HEK293 (cell line): ENCODE results near the gene COPE.

ENCODE experiments used
- CTCF ChIP-seq: fragments of 450-650 bp; formaldehyde crosslinking; IDR thresholded peaks from 2 replicates; pipeline ENCODE4 v1.5.1; 2016; ENCODE audit warnings: missing biosample characterization, missing genetic modification characterization
- REST ChIP-seq: fragments of 450-650 bp; formaldehyde crosslinking; IDR thresholded peaks from 2 replicates; pipeline ENCODE4 v1.5.1; 2016; ENCODE audit warnings: missing biosample characterization, missing genetic modification characterization
- ZBTB11 ChIP-seq: fragments of 450-650 bp; formaldehyde crosslinking; conservative IDR thresholded peaks from 2 replicates; pipeline ENCODE4 v1.5.1; 2016; ENCODE audit warnings: low read depth, missing biosample characterization, missing genetic modification characterization
- ZNF138 ChIP-seq: fragments of 450-650 bp; formaldehyde crosslinking; IDR thresholded peaks from 2 replicates; pipeline ENCODE4 v1.5.1; 2016; ENCODE audit warnings: missing biosample characterization, missing genetic modification characterization, borderline replicate concordance

GRCh38 chr19:18912933-18913332 is 6.3 kb downstream of the COPE start:
- TF ChIP-seq ZNF138 (no peak), CTCF (no peak), REST (no peak), ZBTB11 (tag by site-specific recombination) (no peak)
